ENCODE results near the gene ARHGAP26.

The ARHGAP26 gene

DNA sequence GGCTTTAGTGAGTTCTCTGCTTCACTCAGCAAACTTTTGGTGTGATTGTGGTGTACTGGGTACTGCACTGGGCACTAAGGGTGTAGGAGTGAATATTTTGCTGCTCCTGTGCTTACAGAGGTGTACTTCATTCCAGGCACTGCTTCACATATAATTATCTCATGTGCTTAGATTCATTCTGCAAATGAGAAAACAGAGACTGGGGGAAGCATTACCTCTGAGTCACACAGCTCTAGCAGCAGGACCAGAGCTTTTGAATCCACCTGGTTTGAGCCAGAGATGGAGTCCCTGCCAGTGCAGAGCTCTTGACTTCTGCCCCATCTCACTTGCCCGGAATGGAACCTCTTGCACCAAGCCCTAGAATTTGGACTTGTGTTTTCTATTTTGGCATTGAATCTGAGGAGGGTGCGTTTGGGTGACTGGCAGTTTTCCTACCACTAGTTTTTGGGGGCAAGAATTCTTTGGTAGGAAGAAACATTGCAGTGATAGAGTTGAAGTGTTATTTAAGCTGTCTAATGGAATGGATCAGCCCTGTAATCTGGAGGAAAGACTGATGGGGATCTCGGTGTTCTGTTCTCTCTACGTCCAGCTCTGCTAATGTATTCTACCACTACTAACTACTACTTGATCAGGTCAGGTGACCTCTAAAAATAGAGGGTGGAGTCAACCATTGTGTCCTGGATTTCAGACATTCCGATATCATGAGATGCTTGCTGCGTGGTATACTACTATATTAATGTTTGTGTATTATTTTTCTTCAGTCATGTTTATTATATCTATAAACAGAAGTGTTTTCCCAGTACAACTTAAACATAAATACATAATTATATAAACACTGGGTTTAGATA lies 2.5 kb downstream of the ARHGAP26 start:
- no peak for DNase-seq (ENCODE audit: low read depth)
- TF ChIP-seq, protein P1, sequence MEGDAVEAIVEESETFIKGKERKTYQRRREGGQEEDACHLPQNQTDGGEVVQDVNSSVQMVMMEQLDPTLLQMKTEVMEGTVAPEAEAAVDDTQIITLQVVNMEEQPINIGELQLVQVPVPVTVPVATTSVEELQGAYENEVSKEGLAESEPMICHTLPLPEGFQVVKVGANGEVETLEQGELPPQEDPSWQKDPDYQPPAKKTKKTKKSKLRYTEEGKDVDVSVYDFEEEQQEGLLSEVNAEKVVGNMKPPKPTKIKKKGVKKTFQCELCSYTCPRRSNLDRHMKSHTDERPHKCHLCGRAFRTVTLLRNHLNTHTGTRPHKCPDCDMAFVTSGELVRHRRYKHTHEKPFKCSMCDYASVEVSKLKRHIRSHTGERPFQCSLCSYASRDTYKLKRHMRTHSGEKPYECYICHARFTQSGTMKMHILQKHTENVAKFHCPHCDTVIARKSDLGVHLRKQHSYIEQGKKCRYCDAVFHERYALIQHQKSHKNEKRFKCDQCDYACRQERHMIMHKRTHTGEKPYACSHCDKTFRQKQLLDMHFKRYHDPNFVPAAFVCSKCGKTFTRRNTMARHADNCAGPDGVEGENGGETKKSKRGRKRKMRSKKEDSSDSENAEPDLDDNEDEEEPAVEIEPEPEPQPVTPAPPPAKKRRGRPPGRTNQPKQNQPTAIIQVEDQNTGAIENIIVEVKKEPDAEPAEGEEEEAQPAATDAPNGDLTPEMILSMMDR (IDR thresholded peaks at IDR 0.05; ENCODE audit: insufficient read depth, low read depth, low read length, missing control alignments) = no peak
- no peak overlapping the region for H3K4me3 ChIP-seq (ENCODE audit: low read depth, low read length)

DNA sequence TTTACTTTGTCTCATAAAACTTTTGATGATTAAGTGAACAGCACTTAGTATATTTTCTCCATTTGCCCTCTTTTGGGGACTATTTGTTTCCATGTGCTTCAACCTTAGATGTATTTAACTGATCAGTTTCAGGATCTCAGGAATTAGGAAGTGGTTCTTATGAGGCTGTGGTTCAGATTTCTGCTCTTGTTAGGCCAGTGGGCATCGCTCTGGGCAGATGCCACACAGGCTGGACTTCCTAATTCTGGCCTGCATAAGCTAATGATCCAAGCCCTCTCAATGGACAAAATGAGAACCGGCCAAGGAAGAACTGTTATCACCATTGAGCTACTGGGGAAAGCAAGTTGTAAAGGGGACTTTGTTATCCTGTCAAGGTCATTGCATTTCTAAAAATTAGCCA lies 6.9 kb downstream of the ARHGAP26 start:
- TF ChIP-seq, protein P1 (IDR thresholded peaks at IDR 0.05; ENCODE audit: insufficient read depth, low read depth, low read length, missing control alignments) = no peak
- no peak overlapping the region for H3K4me3 ChIP-seq (ENCODE audit: low read depth, low read length)
- DNase-seq (ENCODE audit: low read depth) = no peak

DNA sequence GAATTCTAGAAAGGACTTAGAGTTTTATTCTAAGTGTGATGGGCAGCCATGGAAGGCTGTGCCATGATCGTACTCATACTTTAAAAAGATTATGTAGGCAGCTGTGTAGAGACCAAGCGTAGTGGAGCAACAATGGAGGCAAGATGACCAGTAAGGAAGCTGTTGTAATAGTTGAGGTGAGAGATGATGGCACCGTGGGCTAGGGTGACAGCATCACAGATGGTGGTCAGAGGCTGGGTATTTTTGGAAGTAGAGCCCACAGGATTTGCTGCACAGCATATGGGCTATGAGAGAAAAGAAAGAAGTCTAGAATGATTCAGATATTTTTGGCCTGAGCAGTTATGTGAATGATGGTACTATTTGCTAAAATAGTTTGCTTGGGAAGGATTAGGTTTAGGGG lies 7.7 kb downstream of the ARHGAP26 start:
- TF ChIP-seq, protein P1 (IDR thresholded peaks at IDR 0.05; ENCODE audit: insufficient read depth, low read depth, low read length, missing control alignments) = no peak
- DNase-seq (ENCODE audit: low read depth) = no peak
- H3K4me3 ChIP-seq (ENCODE audit: low read depth, low read length) = no peak overlapping the region

DNA sequence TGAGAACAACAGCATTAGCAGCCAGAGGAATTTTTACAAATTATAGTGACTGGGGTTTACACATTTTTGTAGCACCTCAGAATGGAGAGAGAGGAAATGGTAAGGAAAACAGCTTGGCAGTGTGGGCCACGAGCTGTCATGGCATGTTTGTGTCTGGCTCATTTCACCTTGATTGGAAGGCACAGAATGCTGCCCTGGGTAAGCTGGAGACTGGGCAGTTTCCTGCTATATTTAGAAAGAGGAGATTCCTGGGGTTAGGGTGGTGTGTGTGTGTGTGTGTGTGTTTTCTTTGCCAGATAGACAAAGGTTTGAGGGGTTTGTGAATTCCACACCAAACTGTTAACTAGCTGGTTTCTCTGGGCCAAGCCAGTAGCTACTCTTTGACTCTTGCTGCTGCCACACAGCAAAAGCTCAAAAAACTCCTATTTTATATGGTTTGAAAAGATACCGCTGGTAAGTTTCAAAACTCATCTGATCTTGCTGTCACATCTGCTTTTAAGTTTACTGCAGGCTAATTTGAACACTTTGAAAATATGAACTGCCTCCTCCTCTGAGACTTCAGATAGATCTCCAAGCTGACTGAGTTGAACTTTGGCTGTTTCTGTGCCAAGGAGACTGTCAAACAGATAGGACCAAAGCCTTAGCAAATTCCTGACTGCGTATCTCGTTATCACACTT lies 9.1 kb downstream of the ARHGAP26 start:
- no peak overlapping the region for H3K4me3 ChIP-seq (ENCODE audit: low read depth, low read length)
- TF ChIP-seq, protein P1 (IDR thresholded peaks at IDR 0.05; ENCODE audit: insufficient read depth, low read depth, low read length, missing control alignments) = no peak
- no peak for DNase-seq (ENCODE audit: low read depth)

DNA sequence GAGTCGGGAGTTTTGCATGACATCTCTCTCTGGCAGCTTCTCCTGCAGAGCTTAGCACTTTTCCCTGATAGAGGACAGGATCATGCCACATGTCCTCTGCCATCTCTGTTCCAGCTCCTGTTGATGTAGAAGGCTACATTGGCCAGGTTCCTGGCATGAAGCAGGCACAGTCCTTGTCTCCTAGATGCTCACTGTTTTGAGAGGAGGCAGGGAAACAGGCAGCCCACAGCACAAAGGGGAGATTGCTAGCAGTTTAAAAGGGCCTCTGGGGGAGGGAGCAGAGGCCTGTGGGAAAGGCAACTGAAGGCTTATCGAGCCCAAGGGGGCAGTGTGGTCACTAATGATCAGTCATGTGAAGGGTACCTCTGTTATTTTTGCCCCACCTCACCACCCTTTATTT lies 10.7 kb downstream of the ARHGAP26 start:
- no peak overlapping the region for H3K4me3 ChIP-seq (ENCODE audit: low read depth, low read length)
- no peak for DNase-seq (ENCODE audit: low read depth)
- TF ChIP-seq, protein P1 (IDR thresholded peaks at IDR 0.05; ENCODE audit: insufficient read depth, low read depth, low read length, missing control alignments) = no peak

DNA sequence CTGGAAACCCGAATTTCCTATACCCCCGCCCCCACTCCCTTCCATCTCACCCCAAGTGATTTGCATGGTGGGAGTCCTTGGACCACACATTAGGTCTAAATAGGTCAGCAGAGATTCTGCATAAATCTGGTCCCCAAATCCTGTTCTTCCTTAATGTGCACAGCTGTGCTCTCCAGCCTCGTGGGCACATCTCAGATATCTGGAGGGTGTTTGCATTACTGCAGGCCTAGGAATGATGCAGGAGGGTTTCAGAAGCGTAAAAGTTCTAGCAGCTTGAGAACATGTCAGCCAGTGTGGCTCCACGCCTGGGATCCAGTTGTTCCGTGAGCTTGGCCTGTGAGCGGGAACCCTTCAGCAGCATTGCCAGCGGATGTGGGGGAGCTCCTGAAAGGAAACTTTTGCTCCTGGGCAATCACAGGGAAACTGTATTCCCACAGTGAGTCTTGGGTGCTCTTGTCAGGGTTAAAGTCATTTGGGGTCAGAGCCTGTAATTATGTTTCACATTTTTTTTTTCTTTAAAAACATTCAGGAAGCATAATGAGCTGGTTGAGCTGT lies 12.9 kb downstream of the ARHGAP26 start:
- no peak for DNase-seq (ENCODE audit: low read depth)
- no peak overlapping the region for H3K4me3 ChIP-seq (ENCODE audit: low read depth, low read length)
- TF ChIP-seq, protein P1 (IDR thresholded peaks at IDR 0.05; ENCODE audit: insufficient read depth, low read depth, low read length, missing control alignments) = no peak
